Left ventricle myocardium superior (tissue), 1 donor: Measurements from ENCODE around the gene DNAH1. TPM values are rescaled to one million over a fixed set of nuclear protein-coding genes. Genes with fewer than 3 reads are reported as not detected.

Experiments
- ATAC-seq: fragments of 200-7000 bp; cut with Tn5 transposase; one replicate; pipeline ENCODE4 v1.9.1; 2020; ENCODE audit warnings: mild to moderate bottlenecking, moderate library complexity
- DNase-seq: peaks from one replicate; pipeline ENCODE4 v3.0.0-alpha.2; 2020
- intact Hi-C: fragments of 100-400 bp; cut with micrococcal nuclease; formaldehyde crosslinking; loops from one replicate; pipeline ENCODE4 v1.11.0; 2022
- total RNA-seq: library from RNA; stranded (reverse); fragmentation: NEBNext Ultra II Directional; extraction: Animal tissue kit (Norgen Biotek cat#: 25700); gene quantifications from one replicate; pipeline ENCODE4 v1.2.1, GENCODE V29; 2021
- donor health status: DM: no; HTN: yes; CAD: no; lungs with severe emphysema.

Gene DNAH1
- total RNA-seq, 1 donor from 2014 or later, result 2.3 TPM

DNA sequence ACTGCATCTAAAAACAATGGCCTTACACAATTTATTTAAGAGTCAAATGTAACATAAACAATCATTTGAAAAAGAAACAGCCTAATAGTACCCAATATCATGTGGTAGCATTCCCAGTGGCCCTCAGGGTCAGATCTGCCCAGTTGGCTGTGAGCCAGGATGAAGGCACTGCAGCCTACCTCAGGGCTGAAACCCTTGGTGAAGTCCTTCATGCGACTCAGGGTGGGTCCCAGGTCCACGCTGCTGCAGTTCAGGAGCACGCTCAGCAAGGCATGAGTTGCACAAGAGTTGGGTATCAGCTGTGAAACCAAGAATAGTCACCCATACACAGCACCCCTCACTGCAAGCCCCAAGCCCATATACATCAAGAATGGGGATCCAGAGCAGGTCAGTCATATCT lies 91.7 kb downstream of the DNAH1 start:
- DNase-seq, result peak; percentile 23
- no peak for ATAC-seq
- intact Hi-C loops, result no loop called here

DNA sequence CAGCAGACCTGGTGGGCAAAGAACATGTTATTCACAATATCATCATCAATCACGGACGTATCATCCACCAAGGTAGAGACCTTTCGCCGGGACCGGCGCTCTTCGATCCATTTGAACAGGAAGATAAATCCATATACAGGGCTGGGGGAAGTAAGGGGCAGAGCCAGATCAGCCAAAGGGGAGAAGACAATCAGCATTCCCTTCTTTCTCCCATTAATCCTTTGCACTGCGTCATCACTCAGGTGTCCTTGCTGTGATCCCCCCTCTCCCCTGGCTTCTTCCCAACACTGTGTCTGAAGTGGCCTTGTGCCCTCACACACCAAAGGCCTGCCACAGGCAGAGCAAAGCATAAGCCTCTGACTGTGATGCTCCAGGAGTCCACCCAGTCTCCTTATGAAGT lies 92.3 kb downstream of the DNAH1 start:
- intact Hi-C loops, result no loop called here
- DNase-seq, result no peak

DNA sequence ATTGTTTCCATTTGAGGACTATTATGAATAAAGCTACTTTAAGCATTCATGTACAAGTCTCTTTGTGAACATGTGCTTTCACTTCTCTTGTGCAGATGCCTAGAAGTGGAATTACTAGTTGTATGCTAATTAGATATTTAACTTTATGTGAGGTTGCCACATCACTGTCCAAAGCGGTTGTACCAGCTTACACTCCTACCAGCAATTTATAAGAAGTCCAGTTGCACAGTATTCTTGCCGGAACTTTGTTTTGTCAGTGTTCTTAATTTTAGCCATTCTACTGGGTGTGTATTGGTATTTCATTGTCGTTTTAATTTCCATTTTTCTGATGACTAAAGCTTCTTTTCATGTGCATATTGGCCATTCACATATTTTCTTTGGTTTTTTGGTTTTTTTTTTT lies 99.7 kb downstream of the DNAH1 start:
- DNase-seq (no peak), ATAC-seq (no peak)
- intact Hi-C loops, result no loop called here

More for the DNA sequence above, 92.3 kb downstream of the DNAH1 start:
- ATAC-seq, result no peak

DNA sequence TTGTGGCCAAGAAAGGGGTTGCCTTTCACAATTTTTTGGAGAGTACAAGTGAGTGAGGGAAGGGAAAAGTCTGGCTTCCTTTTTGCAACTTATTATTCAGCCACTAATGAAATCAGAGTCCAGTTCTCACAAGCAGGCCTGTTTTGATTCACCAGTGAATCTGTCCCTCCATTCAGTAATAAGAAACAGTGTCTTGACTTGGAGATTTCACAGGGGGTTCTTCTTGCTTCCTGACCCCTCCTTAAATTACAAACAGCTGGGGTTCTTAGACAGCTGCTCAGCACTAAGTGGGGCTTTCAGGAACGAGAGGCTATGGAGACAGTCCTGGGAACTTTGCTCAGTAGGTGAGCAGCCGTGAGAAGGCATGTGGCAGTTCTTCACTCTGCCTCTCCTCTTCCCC lies 104.3 kb downstream of the DNAH1 start:
- ATAC-seq, result no peak
- intact Hi-C loops, result no loop called here
- DNase-seq, result no peak

DNA sequence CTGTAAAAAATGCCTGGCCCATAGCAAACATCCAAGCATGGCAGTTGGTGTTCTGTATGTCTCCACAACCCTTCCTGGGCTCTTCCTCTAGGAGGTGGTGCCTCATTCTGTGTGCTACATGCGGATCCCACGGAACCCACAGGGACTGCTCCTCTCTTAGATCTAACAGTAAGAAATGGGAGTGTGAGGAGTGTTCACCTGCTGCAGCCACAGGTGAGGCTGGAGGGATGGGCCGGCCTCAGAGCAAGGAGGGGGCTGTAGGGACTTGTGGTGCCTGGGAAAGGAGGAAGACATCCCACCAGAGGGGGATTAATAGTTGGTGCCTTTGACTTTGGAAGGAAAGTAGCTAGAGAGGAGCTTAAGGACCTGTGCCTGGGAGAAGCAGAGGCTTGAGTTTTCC lies 106.5 kb downstream of the DNAH1 start:
- intact Hi-C loops, result no loop called here
- ATAC-seq, result no peak
- DNase-seq, result no peak

DNA sequence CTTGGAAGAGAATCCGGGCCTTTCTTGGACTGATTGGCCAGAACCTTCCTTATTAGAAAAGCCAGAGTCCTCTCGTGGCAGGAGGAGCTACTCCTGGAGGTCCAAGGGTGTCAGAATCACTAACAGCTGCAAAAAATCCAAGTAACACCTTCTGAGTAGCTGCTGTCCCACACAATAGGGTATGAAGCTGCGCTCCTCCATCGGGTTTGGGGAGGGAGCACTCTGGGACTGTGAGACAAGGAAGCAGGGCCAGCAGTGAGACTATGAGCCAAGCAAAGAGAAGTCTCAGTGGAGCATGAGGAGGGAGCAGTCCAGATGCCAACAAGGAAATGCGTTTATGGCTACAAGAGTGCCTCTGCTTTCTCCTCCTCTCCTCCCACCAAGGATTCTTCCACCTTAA lies 107.1 kb downstream of the DNAH1 start:
- ATAC-seq, result peak; percentile 77
- DNase-seq, result no peak

DNA sequence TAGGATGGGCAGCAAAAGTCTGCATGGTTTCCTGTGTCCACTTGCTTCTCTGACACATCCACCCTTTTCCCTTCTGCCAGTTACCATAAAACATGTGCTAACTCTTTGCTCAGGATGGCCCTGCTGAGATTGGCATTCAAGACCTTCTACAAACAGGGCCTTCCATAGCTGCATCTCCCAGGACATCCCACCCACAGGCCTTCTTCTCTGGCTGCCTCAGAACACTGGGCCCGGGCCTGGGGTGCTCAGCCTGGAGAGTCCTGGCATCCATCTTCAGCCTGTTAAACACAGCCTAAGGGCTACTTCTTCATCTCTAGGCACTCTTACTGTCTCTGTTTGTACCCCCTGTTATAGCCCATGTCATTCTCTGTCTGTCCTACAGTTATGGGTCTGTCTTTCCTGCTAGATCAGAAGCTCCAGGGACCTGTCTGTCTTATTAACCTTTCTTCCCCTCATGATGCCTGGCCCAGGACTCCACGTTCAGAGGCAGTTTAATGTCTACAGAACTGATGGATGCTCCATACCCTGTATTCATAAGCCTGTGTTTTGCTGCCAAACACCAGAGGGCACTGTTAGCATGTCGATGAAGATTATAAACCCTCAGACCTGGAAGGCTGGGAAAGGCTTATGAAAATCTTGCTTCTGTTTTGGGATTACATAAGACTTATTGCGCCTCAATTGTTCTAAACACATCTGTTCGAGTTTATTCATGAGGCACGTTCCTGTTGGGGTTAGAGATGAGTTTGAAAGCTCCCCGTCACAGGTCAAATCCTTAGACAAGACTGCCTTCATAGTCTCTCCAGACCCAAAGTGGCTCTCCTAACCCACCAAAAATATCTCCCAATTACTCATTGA lies 112.3 kb downstream of the DNAH1 start:
- DNase-seq (no peak), ATAC-seq (peak; percentile 81)
- intact Hi-C loops, result no loop called here

More for the DNA sequence above, 107.1 kb downstream of the DNAH1 start:
- intact Hi-C loops, result no loop called here

DNA sequence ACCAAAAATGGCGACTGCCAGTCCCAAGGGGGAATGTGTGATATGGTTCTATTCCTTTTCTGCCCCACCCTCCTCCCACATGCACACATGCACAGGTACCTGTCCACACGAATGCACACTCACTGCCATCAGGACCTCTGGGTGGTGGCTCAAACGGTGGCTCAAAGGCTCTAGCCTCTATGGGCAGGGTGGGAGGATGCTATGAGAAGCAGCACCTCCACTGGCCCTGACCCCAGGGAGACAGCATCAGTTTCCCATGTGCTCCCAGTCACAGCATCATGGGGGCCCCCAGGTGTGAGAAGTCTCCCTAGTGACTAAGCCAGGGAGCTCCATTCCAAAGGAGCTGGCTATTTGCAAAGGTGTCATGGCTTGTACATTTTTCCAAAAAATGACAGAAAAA lies 112.9 kb downstream of the DNAH1 start:
- DNase-seq (no peak), ATAC-seq (no peak)
- intact Hi-C loops, result no loop called here

DNA sequence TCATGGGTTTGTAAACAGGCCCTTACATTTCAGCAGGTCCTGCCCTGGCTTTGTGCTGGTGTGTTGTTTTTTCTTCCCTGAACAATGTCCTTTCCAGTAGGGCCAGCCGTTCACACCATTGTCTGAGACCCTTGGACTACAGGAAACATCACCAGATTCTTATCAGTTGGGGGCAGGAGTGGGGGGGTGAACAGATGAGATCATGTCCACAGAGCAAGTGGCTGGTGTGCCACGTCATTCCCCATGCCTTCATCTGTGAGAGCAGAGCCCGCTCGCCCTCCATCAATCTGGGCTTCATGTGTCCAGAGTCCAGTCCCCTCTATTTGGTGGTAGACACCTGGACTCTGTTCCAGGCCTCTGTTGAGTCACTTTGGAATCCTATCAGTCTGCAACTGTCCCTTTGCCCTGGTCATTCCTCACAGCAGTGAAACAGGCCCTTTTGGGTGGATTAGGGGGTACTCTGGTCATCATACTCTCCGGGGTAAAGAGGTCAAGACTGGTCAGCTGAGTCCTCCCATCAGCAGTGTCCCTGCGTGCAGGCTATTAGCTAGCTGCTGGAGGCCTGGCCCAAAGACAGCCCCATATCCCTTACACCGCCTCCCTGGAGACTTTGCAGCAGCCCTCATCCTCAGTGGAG lies 113.8 kb downstream of the DNAH1 start:
- intact Hi-C loops, result no loop called here
- no peak for DNase-seq
- ATAC-seq, result peak; percentile 6

DNA sequence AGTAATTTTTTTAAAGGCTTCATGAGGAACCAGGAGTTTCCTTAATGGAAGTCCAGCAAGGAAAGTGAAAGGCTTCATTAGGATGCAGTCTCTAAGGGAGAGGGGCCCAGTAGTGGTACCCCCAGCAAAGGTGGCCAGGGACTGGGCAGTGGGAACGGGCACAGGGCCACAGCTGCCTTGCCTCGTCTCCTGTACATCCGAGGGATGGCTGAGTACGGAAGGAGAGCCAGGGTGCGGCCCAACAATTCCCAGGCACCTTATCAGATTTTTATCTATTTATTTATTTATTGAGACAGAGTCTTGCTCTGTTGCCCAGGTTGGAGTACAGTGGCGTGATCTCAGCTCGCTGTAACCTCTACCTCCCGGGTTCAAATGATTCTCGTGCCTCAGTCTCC lies 114.3 kb downstream of the DNAH1 start:
- no peak for ATAC-seq
- intact Hi-C loops, result no loop called here
- DNase-seq, result no peak

DNA sequence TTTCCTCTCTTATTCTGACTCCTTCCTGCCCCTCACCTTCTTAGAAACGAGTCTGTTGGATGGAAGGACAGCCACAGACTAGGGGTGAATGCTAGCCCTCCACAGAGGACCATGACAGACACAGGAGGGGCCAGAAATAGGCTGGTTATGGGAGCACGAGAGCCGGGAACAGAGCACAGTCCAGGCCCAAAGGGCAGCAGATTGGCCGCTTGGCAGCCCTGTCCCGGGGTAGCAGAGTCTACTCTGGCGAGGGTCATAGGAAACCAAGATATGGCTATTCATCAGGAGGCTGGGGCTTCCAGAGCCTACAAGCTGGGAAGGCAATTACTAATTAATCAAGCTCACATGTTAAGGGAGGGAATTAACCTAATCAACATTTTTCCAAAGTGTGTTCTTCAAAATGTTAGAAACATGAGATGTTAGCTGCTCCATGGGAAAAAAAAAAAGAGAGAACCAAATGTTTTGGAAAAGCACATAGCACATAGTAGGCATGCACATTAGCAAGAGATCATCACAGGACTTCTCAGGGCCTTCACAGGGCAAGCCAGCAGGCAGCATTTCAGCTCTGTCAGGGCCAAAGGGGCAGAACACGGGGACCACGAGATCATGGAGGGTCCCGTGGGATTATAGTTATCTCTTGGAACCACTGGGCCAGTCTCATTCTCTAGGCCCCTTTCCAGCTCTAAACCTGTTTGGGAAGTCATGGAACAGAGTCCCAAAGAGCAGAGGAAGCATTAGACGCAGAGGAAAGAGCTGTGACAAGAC lies 115.5 kb downstream of the DNAH1 start:
- ATAC-seq, result peak; percentile 25
- intact Hi-C loops, result no loop called here

DNA sequence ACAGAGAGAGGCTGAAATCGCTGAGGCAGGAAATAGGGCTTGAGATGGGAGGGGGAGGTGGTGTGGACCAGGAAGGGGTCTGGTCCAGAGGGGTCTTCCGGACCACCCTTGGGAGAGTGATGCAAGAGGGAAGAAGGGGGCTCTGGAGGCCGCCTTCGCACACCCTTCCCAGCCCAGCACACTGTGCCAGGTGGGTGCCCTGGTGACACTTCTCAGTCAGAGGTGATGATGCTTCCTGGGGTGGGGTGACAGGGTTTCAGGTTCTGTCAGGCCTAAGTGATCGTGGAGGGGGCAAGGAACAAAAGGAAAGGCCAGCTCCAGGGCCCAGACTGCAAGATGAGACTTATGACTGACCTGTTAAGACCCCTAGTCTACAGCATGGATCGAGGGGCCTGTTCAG lies 116.1 kb downstream of the DNAH1 start:
- intact Hi-C loops, result no loop called here
- no peak for ATAC-seq
- no peak for DNase-seq

More for the DNA sequence above, 115.5 kb downstream of the DNAH1 start:
- no peak for DNase-seq

DNA sequence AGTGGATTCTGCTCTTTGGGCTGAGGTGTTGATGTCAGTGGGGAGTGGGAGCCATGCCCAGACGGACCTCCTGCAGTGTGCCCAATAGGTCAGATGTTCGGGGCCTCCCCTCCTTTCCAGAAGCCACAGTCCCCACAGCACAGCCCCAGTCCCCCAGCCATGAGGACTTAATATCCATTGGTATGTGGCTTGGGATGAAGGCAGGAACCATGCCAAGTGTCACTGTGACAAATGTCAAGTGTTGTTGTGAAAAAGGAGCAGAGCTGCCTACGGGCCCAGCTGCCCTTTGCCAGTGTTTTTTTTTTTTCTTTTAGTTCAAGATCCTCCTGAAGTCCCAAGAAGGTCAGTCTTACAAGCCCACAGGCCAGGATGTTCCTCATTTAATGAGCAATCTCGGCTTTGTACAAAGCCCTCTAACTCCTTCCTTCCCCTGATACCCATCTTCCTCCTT lies 116.6 kb downstream of the DNAH1 start:
- intact Hi-C loops, result no loop called here
- DNase-seq (no peak), ATAC-seq (peak; percentile 31)

DNA sequence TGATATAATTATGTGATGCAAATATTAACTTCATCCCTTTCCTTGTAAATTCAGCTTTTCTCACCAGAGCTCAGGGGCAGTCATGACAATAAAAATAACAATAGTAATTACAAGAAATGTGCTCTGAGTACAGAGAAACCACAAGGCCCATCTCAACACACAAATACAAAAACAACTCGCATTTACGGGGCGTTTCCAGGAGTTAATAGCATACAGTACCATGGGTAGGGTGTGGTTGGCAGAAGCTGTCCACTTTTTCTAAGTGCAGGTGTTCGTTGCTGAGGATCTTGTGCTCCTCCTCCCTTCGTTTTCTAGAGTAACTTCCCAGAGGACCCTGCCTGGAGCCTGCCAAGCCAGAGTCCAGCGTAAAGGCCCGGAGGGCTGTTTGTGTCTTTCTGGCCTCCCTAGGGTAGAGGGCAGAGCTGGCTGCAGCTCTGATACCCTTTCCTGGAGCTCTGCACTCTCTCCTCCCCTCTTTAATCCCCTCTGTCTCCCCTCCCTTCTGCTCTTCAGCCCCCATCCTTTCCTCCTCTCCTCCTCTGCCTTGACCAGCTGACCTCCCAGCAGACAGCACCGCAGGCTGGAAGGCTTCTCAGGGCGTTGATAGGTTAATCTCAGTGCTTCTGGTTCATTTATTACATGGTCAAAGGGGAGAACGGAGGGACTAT lies 117.3 kb downstream of the DNAH1 start:
- ATAC-seq, result peak; percentile 23
- no peak for DNase-seq
- intact Hi-C loops, result no loop called here

DNA sequence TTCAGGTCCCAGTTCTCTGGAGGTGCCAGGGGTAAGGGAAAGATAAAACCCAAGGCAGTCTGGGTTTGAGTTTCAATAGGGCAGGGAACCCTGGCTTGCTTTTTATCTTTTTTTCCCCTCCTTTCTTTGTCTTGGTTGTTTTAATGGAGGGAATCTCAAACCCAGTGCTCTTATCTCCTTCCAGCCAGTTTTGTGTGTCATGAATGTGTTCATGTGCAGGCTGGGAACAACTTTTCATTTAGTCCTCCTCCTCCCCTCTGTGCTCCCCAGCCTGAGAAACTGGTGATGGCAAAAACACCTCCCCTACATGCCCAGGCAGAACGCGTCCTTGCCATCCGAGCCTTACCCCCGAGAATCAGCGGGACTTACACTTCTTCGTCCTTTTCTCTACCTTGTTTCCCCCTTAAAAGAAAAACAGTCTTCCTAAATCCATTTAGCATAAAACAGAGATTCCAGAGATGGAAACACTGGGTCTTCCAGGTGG lies 117.9 kb downstream of the DNAH1 start:
- DNase-seq (no peak), ATAC-seq (no peak)
- intact Hi-C loops, result no loop called here

DNA sequence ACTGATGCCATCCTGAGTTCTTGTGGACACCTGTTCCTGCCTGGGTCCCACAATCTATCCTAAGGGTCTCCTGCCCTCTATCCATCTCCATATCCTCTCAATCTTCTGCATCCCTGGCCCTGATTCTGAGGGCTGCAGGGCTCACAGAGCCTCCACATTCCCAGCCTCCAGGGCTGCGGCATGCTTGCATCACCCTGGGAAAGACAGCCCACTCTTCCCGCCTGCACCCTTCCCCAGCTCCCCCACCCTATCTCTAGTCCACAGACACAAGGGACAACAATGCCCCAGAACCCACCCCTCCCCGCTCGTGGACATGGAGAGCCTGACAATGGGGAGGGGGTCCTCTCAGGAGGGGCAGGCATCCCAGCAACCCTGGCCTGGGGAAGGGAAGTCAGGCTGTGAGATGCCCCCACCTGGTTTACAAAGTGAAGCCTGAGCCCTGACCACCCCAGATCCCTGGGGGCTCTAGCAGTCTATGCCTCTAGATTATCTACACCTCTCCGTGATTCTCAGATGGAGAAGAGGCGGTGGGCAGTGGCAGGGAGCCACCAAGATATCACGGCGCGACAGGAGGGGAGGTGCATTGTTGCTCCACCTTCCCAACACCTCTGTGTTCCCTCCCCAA lies 118.5 kb downstream of the DNAH1 start:
- ATAC-seq (no peak), DNase-seq (no peak)
- intact Hi-C loops, result no loop called here

DNA sequence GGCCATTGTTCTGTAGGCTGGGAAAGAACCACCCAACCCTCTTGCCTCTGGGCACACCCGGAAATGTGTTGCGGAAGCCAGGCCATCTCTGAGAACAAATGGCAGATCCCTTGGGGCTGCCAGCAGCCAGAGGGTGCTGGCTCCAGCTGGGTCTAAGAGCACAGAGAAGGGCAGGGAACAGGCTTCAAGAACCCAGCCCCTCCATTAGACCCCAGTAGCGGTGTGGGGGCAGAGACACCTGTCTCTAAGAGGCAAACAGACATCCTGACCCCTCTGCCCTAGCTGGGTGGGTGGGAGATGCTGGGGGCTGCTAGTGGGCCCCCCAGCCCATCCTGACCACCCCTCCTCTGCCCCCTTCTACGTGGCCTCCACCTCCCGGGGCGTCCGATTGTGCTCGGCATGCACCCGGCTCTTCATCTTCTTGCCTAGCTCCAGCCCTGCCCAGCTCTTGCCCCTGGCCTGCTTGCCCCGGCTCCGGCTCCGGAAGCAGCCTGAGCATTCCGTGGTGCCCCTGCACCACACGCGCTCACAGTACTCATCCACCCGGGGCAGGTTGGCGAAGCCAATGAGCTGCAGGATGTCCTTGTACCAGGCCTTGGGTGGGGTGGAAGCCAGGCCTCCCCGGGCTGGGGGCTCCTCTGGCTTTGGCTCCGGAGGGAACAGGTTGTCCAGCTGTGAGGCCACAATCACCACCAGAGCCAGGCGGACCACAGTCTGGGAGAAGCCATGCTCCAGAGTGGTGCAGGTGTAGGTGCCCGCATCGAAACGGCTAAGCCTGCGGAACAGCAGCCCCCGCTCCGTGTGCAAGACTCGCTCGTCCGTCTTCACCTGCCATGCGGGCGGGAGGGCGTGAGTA lies 119.4 kb downstream of the DNAH1 start:
- no peak for ATAC-seq
- intact Hi-C loops, result no loop called here
- no peak for DNase-seq
